SHP77 treated with DMSO at 0.1 percent for 48 hours (cell line): Measurements from ENCODE around the gene MTCL1.
A peak's percentile ranks its signal among the peaks of the same experiment; 100 is the strongest.

Experiments
- DNase-seq: peaks from one replicate; lab custom pipeline; 2025; lab: John Stamatoyannopoulos, UW

The MTCL1 gene

DNA sequence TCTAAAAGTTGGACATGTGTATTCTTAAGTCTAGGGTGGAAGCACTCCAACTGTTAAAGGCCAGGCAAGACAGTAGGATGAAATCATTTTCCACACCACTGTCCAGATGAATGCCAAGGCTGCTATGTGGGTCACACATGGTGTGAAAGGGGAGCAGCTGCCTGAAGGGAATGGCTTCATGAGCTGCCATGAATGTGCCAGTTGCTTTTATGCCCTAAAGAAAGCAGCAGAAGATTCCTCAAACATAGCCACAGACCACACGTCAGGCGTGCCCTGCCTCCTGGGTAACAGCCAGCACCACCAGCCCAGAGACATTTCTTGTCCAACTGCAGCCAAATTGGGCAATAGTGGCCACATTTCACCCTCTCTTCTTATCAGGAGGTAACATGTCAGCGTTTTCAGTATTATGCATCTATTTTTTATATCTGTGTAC, 130.2 kb downstream of the MTCL1 start:
- no peak for DNase-seq

DNA sequence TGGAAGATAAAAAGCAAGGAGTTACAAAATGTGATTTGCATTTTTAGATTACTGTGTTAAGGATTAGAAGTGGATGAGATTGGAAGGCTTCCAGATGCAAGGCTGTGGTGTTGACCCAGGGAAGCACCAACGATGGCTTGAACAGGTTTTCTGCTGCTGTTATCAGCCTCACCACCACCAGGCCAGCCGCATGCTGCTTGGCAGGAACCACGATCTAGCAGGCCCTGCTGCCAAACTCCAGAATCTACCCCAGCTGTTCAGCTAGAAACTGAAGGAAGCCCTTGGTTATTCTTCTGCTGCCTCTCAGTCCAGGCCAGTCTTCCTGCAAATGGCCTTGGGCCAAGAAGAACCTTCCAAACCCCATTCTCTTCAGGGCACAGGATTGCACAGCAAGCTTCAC, 133.9 kb downstream of the MTCL1 start:
- no peak for DNase-seq

GRCh38 chr18:8841781-8842485, 136.6 kb downstream of the MTCL1 start:
- no peak for DNase-seq

GRCh38 chr18:8842506-8842905, 137.2 kb downstream of the MTCL1 start:
- no peak for DNase-seq

DNA sequence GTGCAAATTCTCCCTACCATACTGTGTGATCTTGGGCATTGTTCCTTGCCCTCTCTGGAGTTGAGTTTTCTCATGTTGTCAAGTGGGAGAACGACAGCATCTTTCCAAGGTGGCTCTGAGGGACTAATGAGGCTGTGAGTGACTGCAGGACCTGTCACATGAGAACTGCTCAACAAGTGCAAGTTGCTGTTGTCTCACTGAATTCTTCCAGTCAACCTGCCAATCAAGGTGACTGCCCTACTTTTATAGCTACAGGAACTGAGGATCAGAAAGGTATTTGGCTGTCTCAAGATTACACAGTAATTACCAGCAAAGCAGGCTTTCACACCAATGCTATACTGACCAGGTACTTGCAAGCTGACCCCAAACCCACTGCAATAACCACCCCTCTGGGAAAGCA, 137.6 kb downstream of the MTCL1 start:
- no peak for DNase-seq

- DNase-seq: peak; percentile 70
Observed at GRCh38 chr18:8844721-8845148, 139.4 kb downstream of the MTCL1 start.

- no peak for DNase-seq
Observed at GRCh38 chr18:8845506-8845905, 140.2 kb downstream of the MTCL1 start.

- DNase-seq: no peak
Observed at GRCh38 chr18:8847066-8847755, 141.9 kb downstream of the MTCL1 start.

DNA sequence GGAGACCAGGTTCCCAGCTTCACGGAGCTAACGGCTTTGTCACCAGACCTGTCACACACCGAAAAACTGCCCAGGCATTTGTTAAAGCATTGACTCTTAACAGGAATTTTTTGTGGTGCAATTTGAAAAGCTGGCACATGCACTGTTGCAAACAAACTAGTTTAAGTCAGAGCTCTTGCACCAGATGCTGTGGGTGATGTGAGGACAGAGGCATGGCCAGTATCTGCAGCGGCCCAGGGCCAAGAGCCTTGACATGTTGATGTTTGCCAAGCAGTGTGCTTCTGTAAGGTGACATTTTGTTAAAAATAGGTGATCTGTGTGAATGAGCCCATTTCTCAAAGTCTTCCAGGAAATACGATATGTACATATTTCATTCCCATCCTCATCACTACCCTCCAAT, 142.5 kb downstream of the MTCL1 start:
- no peak for DNase-seq

- no peak for DNase-seq
Observed at GRCh38 chr18:8848541-8848940, 143.2 kb downstream of the MTCL1 start.

DNA sequence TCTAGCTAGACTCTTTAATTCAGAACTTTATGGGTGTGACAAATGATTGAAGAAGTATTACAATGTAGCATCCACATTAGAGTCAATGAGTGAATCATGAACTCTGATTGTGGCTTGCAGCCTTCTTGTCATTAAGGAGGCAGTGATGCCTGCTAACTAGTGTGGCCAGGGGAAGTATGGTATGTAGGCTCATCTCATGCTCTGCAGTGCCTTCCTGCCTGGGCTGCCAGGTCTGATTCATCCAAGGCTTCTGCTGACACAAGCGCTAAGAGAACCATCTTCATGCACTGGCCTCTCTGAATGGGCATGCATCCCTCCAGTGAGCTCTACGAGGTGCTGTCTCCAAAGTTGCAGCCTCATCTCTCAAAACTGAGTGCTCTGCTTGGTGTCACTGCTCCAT, 144.3 kb downstream of the MTCL1 start:
- no peak for DNase-seq

- DNase-seq: no peak
Observed at GRCh38 chr18:8851659-8852058, 146.3 kb downstream of the MTCL1 start.

GRCh38 chr18:8854550-8854949, 149.2 kb downstream of the MTCL1 start:
- DNase-seq: no peak

DNA sequence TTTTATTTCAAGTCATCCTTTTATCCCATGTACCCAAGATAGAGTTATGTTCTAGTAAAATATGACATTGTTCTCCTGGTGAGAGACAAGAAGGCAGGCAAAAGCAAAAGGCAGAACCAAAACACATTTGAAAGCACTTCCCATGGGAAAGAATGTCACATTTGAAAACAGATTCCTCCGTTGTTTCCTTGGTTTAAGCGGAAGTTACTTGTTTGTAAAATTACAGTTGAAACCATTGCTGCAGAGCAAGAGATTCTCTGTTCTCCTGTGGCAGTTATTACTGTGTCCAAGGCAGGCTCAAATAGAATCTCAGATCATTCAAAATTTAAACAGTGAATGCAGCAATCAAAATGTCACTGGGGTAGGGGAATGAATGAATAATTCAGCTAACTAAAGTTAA, 149.6 kb downstream of the MTCL1 start:
- DNase-seq: no peak

DNA sequence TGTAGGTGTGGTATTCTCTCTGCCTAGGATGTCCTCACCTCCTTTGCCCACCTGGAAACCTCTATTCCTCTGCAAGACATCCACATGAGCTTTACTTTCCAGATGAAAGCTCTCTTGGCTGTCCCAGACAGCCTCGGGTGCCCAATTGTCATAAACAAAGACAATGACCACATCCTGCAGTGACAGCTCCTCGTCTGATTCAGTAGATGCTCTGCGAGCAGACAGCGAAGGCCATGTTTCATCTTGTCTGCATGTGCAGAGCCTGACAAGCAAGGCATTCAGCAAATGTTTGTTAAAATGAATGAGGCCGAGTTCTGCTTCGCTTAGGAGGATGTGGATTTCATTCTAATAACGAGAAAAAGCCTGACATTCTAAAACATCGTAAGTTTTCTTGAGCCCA, 150.9 kb downstream of the MTCL1 start:
- DNase-seq: no peak

- no peak for DNase-seq
Observed at GRCh38 chr18:8856769-8857393, 151.5 kb downstream of the MTCL1 start.

DNA sequence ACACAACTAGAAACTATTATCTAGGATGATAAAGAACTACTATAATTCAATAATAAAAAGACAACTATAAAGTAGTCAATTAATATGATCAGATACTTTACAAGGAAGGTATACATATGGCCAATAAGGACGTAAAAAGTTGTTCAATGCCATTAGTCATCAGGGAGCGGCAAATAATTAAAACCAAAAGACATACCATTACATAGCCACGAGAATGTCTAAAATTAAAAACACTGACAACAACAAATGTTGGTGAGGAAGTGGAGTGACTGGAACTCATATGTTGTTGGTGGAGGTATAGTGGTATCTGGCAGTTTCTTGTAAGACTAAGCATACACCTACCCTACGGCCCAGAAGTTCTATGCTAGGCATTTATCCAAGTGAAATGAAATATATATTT, 152.4 kb downstream of the MTCL1 start:
- DNase-seq: no peak

GRCh38 chr18:8858888-8859511, 153.6 kb downstream of the MTCL1 start:
- no peak for DNase-seq

GRCh38 chr18:8860845-8861642, 155.7 kb downstream of the MTCL1 start:
- no peak for DNase-seq

DNA sequence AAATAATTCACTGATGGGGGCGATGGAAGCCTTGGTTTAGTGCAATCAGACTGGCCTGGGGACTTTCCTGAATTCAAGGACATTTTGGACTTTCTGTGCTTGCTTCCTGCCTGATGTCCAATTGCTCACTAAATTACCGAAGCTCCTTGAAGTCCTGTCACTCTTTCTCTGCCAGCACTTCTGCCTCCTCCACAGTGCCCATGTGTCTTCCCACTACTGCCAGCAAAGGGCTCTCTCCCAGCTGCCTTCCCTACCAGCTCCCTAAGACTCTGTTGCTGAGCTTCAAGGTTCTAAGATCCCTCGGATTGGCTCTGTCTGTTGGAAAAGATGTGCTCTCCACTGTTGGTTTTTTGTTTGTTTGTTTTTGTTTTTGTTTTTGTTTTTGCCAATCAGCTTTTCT, 158.1 kb downstream of the MTCL1 start:
- no peak for DNase-seq

- DNase-seq: no peak
Observed at GRCh38 chr18:8865934-8866333, 160.6 kb downstream of the MTCL1 start.

DNA sequence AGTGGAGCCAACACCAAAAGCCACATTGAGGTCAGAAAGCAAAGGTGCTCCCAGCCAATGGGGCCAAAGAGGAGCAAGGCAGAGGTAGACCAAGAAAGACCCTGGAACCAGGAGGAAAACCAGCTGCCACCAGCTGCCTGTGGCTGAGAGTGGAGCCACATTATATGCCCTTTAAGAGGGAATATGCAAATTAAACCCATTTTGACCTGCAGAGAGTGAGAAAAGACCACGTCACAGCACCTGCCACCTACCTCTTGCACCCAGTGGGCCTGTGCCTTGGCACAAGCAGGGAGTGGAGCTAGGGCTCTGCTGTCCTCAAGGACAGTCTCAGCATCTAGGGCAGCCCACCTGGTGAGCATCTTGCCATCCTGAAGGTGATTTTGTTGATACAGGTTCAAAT, 161.3 kb downstream of the MTCL1 start:
- no peak for DNase-seq
